HG02973 (cell line): Measurements from ENCODE around the gene ANK3.
"Not testable (repeated sequence)": the region's sequence is repeated elsewhere in the genome, so short reads cannot be mapped to it uniquely, and the experiment has no call there.

Experiments used
- ATAC-seq: cut with Tn5 transposase; IDR thresholded peaks from one replicate; pipeline ENCODE4 v1.9.1; 2021; ENCODE audit warnings: moderate library complexity; ENCODE audit not compliant: unreplicated experiment

ANK3 gene

DNA sequence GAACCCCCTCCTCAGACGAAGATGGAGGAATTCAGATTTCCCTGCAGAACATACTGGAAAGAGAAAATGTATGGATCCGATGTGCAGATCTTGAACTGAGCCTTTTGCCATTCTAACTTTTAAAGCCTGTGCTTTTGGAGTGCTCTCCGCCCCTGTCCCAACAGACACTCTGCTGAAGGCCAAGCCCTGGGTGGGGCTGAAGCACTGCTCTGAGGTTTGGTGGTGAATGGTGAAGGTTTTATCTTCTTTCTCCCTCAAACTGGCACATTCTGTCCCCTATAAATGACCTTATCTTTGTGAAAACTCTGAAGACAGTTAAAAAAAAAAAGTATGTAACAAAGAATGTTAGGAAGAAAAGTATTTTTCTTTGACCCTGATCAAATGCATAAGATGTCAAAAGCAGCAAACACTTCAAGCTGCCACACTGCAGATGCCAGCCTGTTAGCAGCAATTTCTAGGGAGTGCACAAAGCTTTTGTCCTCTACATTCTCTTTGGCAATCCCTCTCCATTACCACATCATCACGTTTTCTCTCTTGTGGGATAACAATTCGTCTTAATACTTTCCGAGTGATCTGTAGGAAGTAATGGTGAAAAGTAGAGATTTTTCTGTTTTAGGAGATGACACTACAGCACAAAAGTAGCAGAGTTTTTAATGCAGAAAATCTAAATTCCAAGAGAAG, 346.0 kb downstream of the ANK3 start:
- ATAC-seq: no peak

DNA sequence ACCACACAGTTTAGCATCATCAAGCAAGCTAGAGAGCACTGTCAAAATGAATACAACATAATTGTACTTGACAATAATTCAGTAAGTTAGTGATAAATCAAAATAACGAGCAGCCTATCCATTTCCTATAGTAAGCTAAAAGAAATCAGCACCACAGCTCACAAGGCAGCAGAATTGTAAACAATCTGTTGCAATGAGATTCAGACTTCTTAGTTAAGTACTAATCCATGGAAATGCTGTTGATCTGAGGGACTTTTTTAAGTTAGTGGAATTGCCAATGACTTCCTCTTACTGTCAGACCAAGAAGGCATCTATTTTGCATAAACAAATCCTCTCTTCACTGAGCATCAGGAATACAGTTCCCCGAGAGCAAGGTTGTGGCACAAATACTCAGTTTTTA, 346.8 kb downstream of the ANK3 start:
- no peak for ATAC-seq

DNA sequence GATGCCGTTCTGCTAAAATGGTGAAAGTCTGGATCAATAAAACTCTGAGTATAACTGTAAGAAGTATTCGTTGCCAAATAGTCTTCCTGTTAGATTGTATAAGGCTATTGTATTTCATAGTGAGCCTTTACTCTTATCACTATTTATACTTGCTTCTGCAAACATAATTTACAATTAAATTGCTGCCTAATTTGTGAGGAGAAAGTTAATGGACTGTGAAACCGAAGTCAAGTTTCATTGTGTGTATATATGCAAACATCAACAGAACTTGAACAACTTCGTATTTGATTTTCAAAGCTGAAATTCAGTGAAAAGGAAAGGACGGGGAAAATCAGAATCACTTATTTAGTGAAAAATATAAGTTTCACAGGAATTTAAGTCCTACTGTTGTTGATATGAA, 347.4 kb downstream of the ANK3 start:
- no peak for ATAC-seq

DNA sequence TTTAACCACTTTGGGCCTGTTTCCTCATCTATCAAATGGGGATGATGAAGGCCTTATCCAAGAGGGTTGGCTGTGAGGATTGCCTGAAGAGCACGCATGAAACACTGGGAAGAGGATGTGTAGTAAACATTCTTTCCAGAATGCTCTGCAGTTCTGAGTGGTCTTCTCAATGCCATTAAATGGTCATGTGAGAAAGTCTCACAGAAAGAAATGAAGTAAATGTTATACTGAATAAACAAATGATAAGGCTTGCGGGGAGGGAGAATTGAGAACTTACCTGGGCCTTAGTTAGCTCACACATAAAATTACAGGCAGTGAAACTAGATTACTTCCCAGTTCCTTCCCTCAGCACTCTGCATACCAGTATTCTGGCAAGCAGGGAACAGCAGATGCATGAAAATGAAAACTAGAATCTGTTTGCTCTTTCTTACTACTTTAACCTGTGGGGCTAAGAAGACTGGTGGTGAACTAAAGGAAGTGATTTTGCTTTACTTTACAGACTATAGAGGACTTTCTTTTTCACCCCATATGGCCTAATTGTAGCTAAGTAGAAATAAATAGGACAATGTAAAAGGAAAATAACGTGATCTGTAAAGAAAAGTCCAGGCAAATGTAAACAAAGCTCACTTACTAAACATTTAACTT, 348.1 kb downstream of the ANK3 start:
- ATAC-seq: no peak

DNA sequence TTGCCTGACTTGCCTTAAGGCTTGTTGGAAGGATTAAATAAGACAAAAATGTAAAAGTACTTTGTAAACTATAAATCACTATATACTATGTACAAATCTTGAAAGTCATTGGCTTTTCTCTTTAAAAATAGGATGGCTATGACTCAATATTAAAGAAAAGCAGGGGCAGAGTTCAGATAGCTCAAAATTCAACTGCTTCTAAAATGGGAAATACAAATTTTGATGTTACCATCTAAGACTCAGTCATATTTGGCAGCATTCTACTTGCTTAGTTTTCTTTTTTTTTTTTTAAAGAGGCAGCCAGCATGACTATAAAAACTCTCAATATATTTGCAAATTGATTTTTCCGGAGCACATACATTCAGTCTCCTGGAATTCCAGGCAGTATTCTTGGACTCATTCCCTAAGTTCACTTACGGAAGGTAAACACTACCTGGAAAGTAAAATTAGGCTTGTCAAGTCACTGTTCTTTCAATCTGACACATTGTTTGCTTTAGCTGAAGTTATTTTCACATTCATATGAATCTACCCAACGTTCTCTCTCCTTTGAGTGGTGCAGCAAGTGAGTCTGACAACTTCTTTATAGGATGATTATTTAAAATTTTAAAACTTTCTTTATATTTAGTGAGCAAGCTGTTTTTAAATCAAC, 349.5 kb downstream of the ANK3 start:
- no peak for ATAC-seq

DNA sequence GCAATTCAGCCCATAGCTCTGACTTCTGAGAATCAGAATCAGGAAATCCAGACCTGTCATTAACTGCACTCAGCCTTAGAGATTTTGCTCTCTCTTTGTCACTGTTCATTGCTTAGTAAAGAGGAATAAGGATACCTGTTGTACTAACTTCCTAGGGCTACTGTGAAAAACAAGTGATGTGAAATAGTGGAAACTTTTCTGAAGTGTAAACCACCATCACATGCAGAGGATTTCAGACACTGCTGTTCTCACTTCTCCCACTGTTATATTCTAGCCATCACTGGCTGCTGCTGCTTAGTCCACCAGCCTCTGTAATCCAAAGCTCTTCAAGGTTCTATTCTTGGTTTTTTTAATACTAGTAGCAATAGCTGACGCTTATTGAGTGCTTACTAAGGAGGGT, 353.7 kb downstream of the ANK3 start:
- no peak for ATAC-seq

DNA sequence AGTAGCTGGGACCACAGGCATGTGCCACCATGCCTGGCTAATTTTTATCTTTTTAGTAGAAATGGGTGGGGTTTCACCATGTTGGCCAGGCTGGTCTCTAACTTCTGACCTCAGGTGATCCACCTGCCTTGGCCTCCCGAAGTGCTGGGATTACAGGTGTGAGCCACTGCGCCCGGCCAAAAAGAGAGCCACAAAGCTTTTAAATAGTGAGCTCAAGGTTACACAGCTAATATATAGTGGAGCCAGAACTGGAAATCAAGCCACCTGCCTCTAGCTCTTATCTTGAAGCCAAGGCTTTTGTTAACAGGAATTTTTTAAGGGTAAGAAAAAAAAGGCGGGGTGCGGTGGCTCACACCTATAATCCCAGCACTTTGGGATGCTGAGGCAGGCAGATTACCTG, 354.3 kb downstream of the ANK3 start:
- ATAC-seq: not testable (repeated sequence)

DNA sequence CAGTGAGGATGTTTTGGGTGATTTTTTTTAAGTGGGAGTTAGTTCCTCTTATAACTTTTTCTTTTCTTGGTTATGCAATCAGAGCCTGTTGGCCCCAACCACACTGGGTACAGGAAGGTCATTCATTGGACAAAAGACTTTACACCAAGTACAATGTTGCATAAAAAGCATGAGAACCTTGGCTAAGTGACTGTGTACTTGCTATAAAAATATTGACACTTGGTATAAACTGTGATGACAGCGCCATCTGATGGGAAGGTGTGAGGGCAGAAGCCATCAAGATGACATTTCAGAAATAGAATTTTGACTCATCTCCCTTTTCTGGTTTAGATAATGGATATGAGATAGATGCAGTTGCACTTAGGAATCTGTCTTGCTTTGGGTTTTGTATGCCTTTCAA, 357.0 kb downstream of the ANK3 start:
- ATAC-seq: peak; percentile 49

DNA sequence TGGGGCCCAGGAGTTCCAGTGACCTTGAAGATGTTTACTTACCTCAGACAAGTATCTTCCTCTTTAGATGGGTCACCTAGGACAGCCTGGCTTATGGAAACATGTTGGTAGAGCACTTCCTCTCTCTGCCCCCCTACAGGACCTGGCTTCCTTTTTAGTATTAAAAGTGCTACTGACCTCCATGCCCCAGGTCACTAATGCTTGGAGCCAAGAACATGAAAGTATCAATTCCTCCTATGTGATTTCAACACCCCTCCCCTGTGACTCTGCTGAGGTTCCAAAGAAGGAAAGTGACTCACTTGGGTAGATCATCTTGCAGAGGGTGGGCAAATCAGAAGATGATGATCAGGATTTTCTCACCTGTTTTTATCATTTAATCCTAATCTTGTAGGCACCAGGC, 358.0 kb downstream of the ANK3 start:
- peak; percentile 57 for ATAC-seq

DNA sequence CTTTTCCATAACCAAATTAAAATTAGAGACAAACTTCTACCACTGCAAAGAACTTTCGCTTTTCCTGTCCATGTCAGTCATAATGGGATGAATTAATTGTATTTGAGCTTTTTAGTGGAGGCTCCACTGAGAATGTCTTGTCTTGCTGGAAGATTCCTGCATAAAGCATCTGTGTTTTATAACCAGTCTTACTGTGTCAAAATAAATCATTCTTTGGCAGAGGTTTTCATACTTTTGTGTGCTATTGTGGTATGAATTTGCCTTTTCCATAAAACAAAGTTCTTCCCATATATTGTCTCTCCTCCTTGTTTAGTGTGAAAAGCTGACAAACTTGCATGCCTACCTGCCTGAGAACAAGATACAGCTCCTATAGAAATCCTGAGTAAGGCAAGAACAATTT, 358.5 kb downstream of the ANK3 start:
- ATAC-seq: no peak

DNA sequence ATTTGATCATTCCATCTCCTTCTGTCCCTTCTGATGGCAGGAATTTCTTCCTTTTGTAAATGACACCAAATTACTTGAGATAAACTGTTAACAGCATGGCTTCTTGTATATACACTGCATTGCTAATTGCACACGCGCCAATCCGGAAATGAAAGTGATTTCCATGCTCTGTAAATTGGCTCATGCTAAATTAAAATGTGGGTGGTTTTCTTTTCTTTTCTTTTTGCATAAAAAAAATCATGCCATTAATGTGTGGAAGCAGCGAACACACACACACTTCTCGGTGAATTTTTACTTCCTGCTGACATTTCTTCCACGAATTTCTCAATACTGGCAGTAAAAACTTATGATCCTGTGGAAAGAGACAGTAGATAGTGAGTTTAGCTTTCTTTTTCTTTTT, 360.2 kb downstream of the ANK3 start:
- no peak for ATAC-seq

DNA sequence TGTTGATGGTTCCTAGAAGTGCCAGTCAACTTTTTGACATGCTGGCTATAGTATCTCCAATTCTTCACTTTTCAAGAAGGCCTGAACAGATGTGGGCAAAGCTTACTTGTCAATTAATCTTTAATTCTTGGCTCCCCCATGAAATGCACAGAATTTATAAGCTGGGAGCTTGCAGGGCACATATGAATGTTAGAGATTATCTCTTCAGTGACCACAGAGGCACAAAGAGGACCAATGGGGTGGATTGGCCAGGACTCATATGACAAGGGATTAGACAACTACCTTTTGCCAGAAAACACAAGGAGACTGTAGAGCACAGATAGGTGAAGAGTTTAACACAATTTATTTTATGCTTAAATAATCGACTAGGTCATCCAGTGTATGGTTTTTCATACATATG, 361.6 kb downstream of the ANK3 start:
- ATAC-seq: no peak

DNA sequence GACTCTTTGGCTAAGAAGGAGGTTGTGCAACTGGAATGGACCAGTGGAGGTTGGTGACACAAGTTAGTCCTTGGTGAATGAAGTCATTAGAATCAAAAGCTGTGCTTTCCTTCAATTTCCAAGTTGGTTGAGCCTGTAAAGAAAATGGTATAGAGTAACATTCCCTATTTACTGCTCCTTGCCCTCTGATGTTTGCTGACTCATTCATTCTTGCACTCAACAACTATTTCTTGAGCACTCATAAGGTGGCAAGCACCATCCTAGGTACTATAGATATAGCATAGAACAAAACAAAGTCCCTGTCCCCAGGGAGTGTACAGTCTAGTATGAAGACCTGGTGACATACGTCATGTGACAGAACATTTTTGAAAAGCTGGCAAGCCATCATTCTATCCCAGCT, 364.4 kb downstream of the ANK3 start:
- ATAC-seq: no peak

DNA sequence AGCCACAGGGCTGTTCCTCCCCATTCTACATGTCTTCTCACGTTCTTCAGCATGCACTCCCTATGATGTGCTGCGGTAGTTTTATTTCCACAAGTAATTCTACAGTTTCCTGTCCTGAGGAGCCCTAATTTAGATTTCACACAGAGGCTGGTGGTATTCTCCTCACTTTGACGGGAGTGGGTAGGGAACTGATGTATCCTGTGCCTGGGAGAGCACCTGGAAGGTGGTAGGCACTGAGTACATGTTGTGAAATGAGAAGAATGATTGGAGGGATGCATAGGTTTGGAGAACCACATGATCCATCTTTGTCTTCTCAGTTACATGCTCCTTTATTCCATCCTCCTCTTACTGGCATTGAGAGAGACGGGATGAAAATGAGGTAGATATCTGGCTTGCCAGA, 365.2 kb downstream of the ANK3 start:
- no peak for ATAC-seq

DNA sequence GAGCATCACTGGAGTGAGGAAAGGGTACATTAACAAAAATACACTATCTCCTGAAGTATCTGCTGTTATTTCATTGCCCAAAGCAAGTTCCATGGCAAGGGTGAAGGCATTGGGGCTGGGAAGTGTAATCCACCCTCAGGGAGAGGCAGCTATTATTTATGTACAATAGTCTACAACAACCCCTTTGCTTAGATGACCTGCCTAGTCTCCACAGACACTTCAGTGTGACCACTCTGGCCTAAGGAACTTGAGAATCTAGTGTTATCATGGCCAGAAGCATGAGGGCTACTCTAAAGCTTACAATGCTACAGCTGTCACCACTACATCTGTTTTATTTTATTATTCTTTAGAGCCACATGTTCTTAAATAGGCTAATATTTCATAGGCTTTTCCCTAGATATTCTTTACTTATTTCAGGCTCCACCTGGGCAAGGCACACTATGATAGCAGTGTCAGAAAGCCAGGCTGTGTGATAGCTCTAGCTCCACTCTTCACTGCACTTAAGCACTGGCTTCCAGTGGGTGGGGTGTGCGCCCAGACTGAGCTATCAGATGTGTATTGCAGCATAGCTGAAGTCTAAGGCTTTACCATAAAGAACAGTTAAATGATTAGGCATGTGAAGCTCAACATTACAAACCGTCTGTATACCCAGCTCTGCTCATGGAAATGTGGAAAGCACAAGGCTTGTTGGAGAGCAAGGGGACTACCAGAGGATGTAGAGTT, 366.4 kb downstream of the ANK3 start:
- no peak for ATAC-seq

DNA sequence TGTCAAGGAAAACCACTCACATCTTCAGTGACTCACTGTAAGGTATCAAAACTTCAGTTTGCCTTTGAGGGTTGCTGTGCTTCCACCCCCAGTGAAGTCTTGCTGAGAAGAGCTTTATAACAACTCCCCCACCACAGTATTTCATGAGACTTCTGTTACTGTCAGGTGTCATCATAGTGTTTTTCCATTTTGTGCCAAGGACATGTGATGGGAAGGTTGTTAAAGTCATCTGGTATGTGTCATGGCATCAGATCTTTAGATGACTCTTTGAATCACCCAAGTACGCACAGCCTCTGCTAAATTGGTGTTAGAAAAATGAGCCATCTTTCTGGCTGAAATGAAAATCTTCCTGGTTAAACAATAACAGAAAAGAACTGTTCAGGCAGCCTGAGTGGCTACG, 368.3 kb downstream of the ANK3 start:
- no peak for ATAC-seq

DNA sequence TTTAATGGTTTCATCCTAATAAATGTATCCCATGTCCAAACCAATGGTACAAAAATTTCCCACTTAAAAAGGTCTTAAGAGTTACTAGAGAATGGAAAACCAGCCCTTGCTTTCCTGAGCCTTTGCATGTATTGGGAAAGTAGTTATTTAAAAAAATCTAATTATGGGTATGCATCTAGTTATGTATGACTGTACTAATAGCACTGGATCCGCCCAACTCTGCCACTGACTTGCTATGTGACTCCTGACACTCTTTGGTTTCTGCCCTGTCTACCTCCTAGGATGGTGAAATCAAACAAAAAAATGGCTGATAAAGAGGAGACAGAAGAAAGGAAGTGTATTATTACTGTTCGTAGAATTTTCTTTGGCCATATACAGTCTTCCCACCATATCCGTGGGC, 372.9 kb downstream of the ANK3 start:
- no peak for ATAC-seq

DNA sequence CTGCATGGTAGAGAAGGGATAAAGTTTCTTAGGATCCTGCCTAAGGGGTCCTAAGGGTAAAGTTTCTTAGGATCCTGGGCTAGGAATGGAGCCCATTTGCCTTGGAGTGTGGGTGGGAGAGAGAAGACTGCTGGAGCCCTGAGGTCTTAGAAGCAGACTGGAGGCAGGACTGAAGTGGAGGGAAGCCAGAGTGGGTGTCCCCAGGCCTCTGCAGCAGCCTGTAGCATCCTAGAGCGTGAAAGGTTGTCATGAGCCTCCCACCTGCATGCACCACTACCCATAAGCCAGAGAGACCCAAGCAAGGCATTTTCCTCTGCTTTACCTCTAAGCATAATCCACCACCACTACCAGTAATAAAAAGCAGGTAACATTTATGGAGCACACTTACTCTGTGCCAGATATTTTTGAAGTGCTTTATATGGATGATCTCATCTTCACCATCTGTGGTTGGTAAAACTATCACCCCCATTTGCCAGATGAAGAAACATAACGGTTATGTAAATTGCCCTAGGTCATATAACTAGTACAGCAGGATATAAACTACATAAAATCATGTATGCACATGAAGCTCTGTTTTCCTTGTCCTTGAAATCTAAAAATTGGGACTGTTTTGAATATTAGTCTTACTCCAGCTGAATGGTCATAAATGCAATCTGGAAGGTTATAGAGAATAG, 379.8 kb downstream of the ANK3 start:
- no peak for ATAC-seq

DNA sequence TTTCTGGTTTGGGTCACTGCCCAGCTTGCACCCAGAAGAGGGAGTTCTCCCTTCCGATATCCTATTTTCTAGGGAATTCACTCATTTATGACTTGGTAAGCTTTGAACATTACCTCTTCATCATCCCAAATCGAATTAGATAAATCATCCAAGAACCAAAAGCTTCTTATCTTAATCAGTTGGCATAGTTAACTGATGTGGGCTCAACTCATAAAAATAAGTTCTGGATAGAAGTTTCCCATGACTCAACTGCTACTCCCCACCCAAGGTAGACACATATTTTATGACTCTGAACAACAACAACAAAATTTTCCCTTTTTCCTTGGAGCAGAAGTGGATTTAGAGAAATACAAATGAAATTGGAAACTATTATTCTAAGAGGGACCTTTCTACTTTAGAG, 380.4 kb downstream of the ANK3 start:
- no peak for ATAC-seq

DNA sequence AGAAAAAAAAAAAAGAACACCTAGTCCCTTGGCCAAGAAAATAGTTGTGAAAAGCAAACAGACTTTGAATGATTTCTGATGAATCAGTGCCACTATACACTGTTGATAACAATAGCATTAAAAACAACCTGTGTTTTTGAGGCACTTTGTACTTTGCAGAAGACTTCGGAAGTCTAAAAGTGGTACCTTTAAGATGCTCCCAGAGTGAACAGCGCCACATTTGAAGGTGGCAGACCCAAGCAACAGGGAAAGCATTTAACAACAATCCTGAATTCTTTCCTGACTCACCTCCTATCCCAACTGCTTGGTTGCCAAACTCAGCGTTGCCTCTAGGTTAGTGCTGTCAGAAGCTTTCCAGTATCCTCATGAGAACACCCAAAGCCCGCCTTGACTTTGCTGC, 380.9 kb downstream of the ANK3 start:
- ATAC-seq: no peak

DNA sequence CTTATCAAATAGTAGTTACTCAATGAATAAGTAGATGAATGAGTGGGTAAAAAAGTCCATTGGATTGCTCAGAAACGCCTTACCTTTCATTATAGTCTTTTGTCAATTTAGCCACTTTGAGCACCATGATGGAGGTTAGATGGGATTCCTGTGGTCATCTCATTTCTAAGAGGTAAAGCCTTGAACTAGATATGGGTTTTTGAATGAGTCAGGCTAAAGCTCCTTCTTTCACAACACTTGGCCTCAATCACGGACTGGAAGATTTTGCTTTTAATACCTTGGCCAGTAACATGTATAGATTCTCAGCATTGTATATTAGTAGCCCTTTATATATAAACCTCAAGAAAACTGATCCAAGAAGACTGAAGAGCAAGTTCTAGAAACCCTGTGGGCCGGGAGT, 383.6 kb downstream of the ANK3 start:
- ATAC-seq: no peak
